Karpas-422 (cell line): Measurements from ENCODE around the gene CCDC63. TPM values are rescaled to one million over a fixed set of nuclear protein-coding genes. Genes with fewer than 3 reads are reported as not detected.

Source experiments
- DNase-seq: peaks from one replicate; pipeline ENCODE4 v3.0.0-alpha.2; 2015
- H2AFZ ChIP-seq: fragments of 200-600 bp; sonication (generic); 2 replicates; pipeline ENCODE4 v1.6.1; 2014; ENCODE audit warnings: antibody characterized with exemption, low read length, mixed read lengths
- H3K27ac ChIP-seq: fragments of 200-600 bp; sonication (generic); 2 replicates; pipeline ENCODE4 v1.5.1; 2014; ENCODE audit warnings: mild to moderate bottlenecking, low read length, moderate library complexity
- H3K27me3 ChIP-seq: fragments of 200-600 bp; sonication (generic); 2 replicates; pipeline ENCODE4 v1.6.1; 2014; ENCODE audit warnings: low read length, mixed read lengths
- H3K36me3 ChIP-seq: fragments of 200-600 bp; sonication (generic); 2 replicates; pipeline ENCODE4 v1.6.1; 2014; ENCODE audit warnings: low read length, mixed read lengths; ENCODE audit not compliant: insufficient read depth
- H3K4me1 ChIP-seq: fragments of 200-600 bp; sonication (generic); 2 replicates; pipeline ENCODE4 v1.6.1; 2014; ENCODE audit warnings: mild to moderate bottlenecking, low read length, mixed read lengths
- H3K4me2 ChIP-seq: fragments of 200-600 bp; sonication (generic); 2 replicates; pipeline ENCODE4 v1.6.1; 2014; ENCODE audit warnings: low read length, low read depth, mild to moderate bottlenecking; ENCODE audit not compliant: poor library complexity, severe bottlenecking
- H3K4me3 ChIP-seq: fragments of 200-600 bp; sonication (generic); 2 replicates; pipeline ENCODE4 v1.5.1; 2014; ENCODE audit warnings: mild to moderate bottlenecking, antibody characterized with exemption, low read length, mixed read lengths
- H3K79me2 ChIP-seq: fragments of 200-600 bp; sonication (generic); 2 replicates; pipeline ENCODE4 v1.6.1; 2014; ENCODE audit warnings: mild to moderate bottlenecking, low read length, mixed read lengths
- H3K9ac ChIP-seq: fragments of 200-600 bp; sonication (generic); 2 replicates; pipeline ENCODE4 v1.6.0; 2014; ENCODE audit warnings: low read length
- H3K9me2 ChIP-seq: fragments of 200-600 bp; sonication (generic), shearing (Covaris generic); replicated peaks from 2 replicates; pipeline ENCODE4 v1.6.0; 2014; ENCODE audit warnings: mild to moderate bottlenecking, low read length, moderate library complexity; ENCODE audit not compliant: insufficient read depth
- H3K9me3 ChIP-seq: fragments of 300-700, 200-600 bp; sonication (generic); 2 replicates; pipeline ENCODE4 v1.6.1; 2014; ENCODE audit warnings: low read length, mixed read lengths
- H4K20me1 ChIP-seq: fragments of 200-600 bp; sonication (generic); 2 replicates; pipeline ENCODE4 v1.6.1; 2014; ENCODE audit warnings: mild to moderate bottlenecking, antibody characterized with exemption, low read length, low read depth; ENCODE audit not compliant: insufficient read depth
- total RNA-seq: library from RNA; depleted of rRNA; stranded (reverse); fragments of >200 nt; shearing (Covaris generic); gene quantifications from 2 replicates; pipeline ENCODE4 v1.2.3, GENCODE V29; 2014; ENCODE audit warnings: low replicate concordance

CCDC63 gene
- total RNA-seq, 1 experiment from 2014 or later: not detected

- no peak overlapping the region for H3K4me3 ChIP-seq
- H3K4me1 ChIP-seq: peaks cover 16% of the 10 kb centered on the region
- no peaks in the 10 kb centered on the region for H3K9me2 ChIP-seq
- H3K27me3 ChIP-seq: no peaks in the 10 kb centered on the region
- H2AFZ ChIP-seq: peak overlapping the region; percentile 71; the same call in 1 of the 2 replicates
- no peaks in the 10 kb centered on the region for H3K36me3 ChIP-seq
- H3K9me3 ChIP-seq: no peaks in the 10 kb centered on the region
- DNase-seq: no peak
- H3K9ac ChIP-seq: no peak overlapping the region
- H3K4me2 ChIP-seq: no peak overlapping the region
- no peaks in the 10 kb centered on the region for H4K20me1 ChIP-seq
- no peak overlapping the region for H3K27ac ChIP-seq
- no peaks in the 10 kb centered on the region for H3K79me2 ChIP-seq
Measured at GRCh38 chr12:110825530-110825929, 21.3 kb upstream of the CCDC63 start.

GRCh38 chr12:110826592-110827200 is 20.1 kb upstream of the CCDC63 start:
- peak overlapping the region; percentile 37 for H3K4me2 ChIP-seq
- peaks cover 16% of the 10 kb centered on the region for H3K4me1 ChIP-seq
- no peak overlapping the region for H3K27ac ChIP-seq
- no peaks in the 10 kb centered on the region for H3K27me3 ChIP-seq
- H3K79me2 ChIP-seq: no peaks in the 10 kb centered on the region
- H3K9me2 ChIP-seq: no peaks in the 10 kb centered on the region
- no peaks in the 10 kb centered on the region for H4K20me1 ChIP-seq
- H3K4me3 ChIP-seq: peak overlapping the region; percentile 32; the same call in 1 of the 2 replicates
- H2AFZ ChIP-seq: peak overlapping the region; percentile 79; the same call in 1 of the 2 replicates
- no peaks in the 10 kb centered on the region for H3K9me3 ChIP-seq
- no peaks in the 10 kb centered on the region for H3K36me3 ChIP-seq
- H3K9ac ChIP-seq: no peak overlapping the region
- peak; percentile 94 for DNase-seq

GRCh38 chr12:110829308-110829707 is 17.5 kb upstream of the CCDC63 start:
- H3K27me3 ChIP-seq: no peaks in the 10 kb centered on the region
- H3K9me2 ChIP-seq: no peaks in the 10 kb centered on the region
- H4K20me1 ChIP-seq: no peaks in the 10 kb centered on the region
- H3K9me3 ChIP-seq: no peaks in the 10 kb centered on the region
- H3K79me2 ChIP-seq: no peaks in the 10 kb centered on the region
- no peak overlapping the region for H2AFZ ChIP-seq
- no peak for DNase-seq
- no peak overlapping the region for H3K9ac ChIP-seq
- H3K27ac ChIP-seq: no peak overlapping the region
- H3K36me3 ChIP-seq: no peaks in the 10 kb centered on the region
- H3K4me3 ChIP-seq: no peak overlapping the region
- H3K4me1 ChIP-seq: peaks cover 3% of the 10 kb centered on the region; the same call in 1 of the 2 replicates
- H3K4me2 ChIP-seq: no peak overlapping the region

- Histone ChIP-seq H3K9me2 (no peaks in the 10 kb centered on the region), H3K4me3 (no peak overlapping the region), H3K9me3 (no peaks in the 10 kb centered on the region), H3K4me2 (no peak overlapping the region), H3K9ac (no peak overlapping the region), H3K27ac (no peak overlapping the region), H3K36me3 (no peaks in the 10 kb centered on the region), H4K20me1 (no peaks in the 10 kb centered on the region), H2AFZ (no peak overlapping the region), H3K4me1 (no peaks in the 10 kb centered on the region), H3K27me3 (no peaks in the 10 kb centered on the region), H3K79me2 (no peaks in the 10 kb centered on the region)
- DNase-seq: no peak
Measured at GRCh38 chr12:110836291-110836690, 10.5 kb upstream of the CCDC63 start.

- no peak for DNase-seq
- Histone ChIP-seq H3K9me2 (no peaks in the 10 kb centered on the region), H3K27ac (no peak overlapping the region), H3K4me1 (no peaks in the 10 kb centered on the region), H3K36me3 (no peaks in the 10 kb centered on the region), H3K27me3 (no peaks in the 10 kb centered on the region), H3K9me3 (no peaks in the 10 kb centered on the region), H3K79me2 (no peaks in the 10 kb centered on the region), H3K9ac (no peak overlapping the region), H4K20me1 (no peaks in the 10 kb centered on the region), H3K4me3 (no peak overlapping the region), H2AFZ (no peak overlapping the region), H3K4me2 (no peak overlapping the region)
Measured at GRCh38 chr12:110841007-110841406, 5.8 kb upstream of the CCDC63 start.

GRCh38 chr12:110844131-110844530 is 2.7 kb upstream of the CCDC63 start:
- no peak overlapping the region for H3K9ac ChIP-seq
- peak; percentile 35 for DNase-seq
- no peaks in the 10 kb centered on the region for H4K20me1 ChIP-seq
- H3K9me2 ChIP-seq: no peaks in the 10 kb centered on the region
- no peak overlapping the region for H2AFZ ChIP-seq
- no peaks in the 10 kb centered on the region for H3K9me3 ChIP-seq
- no peak overlapping the region for H3K27ac ChIP-seq
- peaks cover 4% of the 10 kb centered on the region; the same call in 1 of the 2 replicates for H3K4me1 ChIP-seq
- H3K4me3 ChIP-seq: no peak overlapping the region
- H3K79me2 ChIP-seq: no peaks in the 10 kb centered on the region
- no peak overlapping the region for H3K4me2 ChIP-seq
- H3K27me3 ChIP-seq: no peaks in the 10 kb centered on the region
- H3K36me3 ChIP-seq: no peaks in the 10 kb centered on the region

GRCh38 chr12:110844551-110845338 is 2.0 kb upstream of the CCDC63 start:
- no peaks in the 10 kb centered on the region for H4K20me1 ChIP-seq
- H3K9me3 ChIP-seq: no peaks in the 10 kb centered on the region
- H3K27ac ChIP-seq: no peak overlapping the region
- H3K36me3 ChIP-seq: no peaks in the 10 kb centered on the region
- no peaks in the 10 kb centered on the region for H3K9me2 ChIP-seq
- no peak overlapping the region for H3K9ac ChIP-seq
- DNase-seq: no peak
- peaks cover 5% of the 10 kb centered on the region for H3K4me1 ChIP-seq
- no peaks in the 10 kb centered on the region for H3K79me2 ChIP-seq
- H3K4me3 ChIP-seq: no peak overlapping the region
- no peak overlapping the region for H3K4me2 ChIP-seq
- no peak overlapping the region for H2AFZ ChIP-seq
- no peaks in the 10 kb centered on the region for H3K27me3 ChIP-seq

GRCh38 chr12:110845339-110845682 is 1.5 kb upstream of the CCDC63 start:
- H3K9me2 ChIP-seq: no peaks in the 10 kb centered on the region
- H4K20me1 ChIP-seq: no peaks in the 10 kb centered on the region
- no peak overlapping the region for H3K27ac ChIP-seq
- no peak overlapping the region for H3K4me3 ChIP-seq
- H3K36me3 ChIP-seq: no peaks in the 10 kb centered on the region
- no peak overlapping the region for H2AFZ ChIP-seq
- no peaks in the 10 kb centered on the region for H3K9me3 ChIP-seq
- peaks cover 7% of the 10 kb centered on the region for H3K4me1 ChIP-seq
- H3K4me2 ChIP-seq: no peak overlapping the region
- no peak overlapping the region for H3K9ac ChIP-seq
- H3K79me2 ChIP-seq: no peaks in the 10 kb centered on the region
- H3K27me3 ChIP-seq: no peaks in the 10 kb centered on the region
- DNase-seq: peak; percentile 31
